A172 (cell line): Measurements from ENCODE around the gene NDUFS3. TPM values are rescaled to one million over a fixed set of nuclear protein-coding genes. Genes with fewer than 3 reads are reported as not detected.
"Not testable (repeated sequence)": the region's sequence is repeated elsewhere in the genome, so short reads cannot be mapped to it uniquely, and the experiment has no call there.

Source experiments
- DNase-seq: peaks from one replicate; pipeline ENCODE4 v3.0.0-alpha.2; 2015; ENCODE audit warnings: low spot score
- total RNA-seq: library from RNA; depleted of rRNA; stranded (reverse); fragments of >200 nt; shearing (Covaris generic); gene quantifications from 2 replicates; pipeline ENCODE4 v1.2.3, GENCODE V29; 2014; rRNA removed

NDUFS3 gene
- total RNA-seq: 152 and 165 TPM in 2 replicates

GRCh38 chr11:47578524-47579494, at the start of gene NDUFS3, which contains the start of gene KBTBD4:
TSS of gene NDUFS3 (plus strand) at chr11:47579074. CDS start at chr11:47579092, 18 bp downstream.
TSS of gene KBTBD4 (minus strand) at chr11:47578970. CDS start at chr11:47578951, 19 bp downstream.
- DNase-seq: peak; percentile 77

- no peak for DNase-seq
Measured at GRCh38 chr11:47529951-47530350, 48.9 kb upstream of the NDUFS3 start.

GRCh38 chr11:47530721-47531120, 48.2 kb upstream of the NDUFS3 start:
- DNase-seq: not testable (repeated sequence)

- no peak for DNase-seq
Measured at GRCh38 chr11:47531666-47532065, 47.2 kb upstream of the NDUFS3 start.

- DNase-seq: no peak
Measured at GRCh38 chr11:47532597-47533213, 46.2 kb upstream of the NDUFS3 start.

GRCh38 chr11:47533690-47534151, 45.2 kb upstream of the NDUFS3 start:
- DNase-seq: no peak

GRCh38 chr11:47534704-47535251, 44.1 kb upstream of the NDUFS3 start:
- no peak for DNase-seq

- DNase-seq: no peak
Measured at GRCh38 chr11:47536915-47537314, 42.0 kb upstream of the NDUFS3 start.

GRCh38 chr11:47538741-47539565, 39.9 kb upstream of the NDUFS3 start:
- DNase-seq: no peak

GRCh38 chr11:47539681-47540039, 39.2 kb upstream of the NDUFS3 start:
- DNase-seq: no peak

- DNase-seq: no peak
Measured at GRCh38 chr11:47541070-47541469, 37.8 kb upstream of the NDUFS3 start.

GRCh38 chr11:47545298-47545697, 33.6 kb upstream of the NDUFS3 start:
- no peak for DNase-seq

GRCh38 chr11:47546274-47546673, 32.6 kb upstream of the NDUFS3 start:
- not testable (repeated sequence) for DNase-seq

GRCh38 chr11:47550288-47551047, 28.4 kb upstream of the NDUFS3 start:
- no peak for DNase-seq

GRCh38 chr11:47551086-47551485, 27.8 kb upstream of the NDUFS3 start:
- DNase-seq: peak; percentile 36

GRCh38 chr11:47552056-47552565, 26.8 kb upstream of the NDUFS3 start:
- peak; percentile 32 for DNase-seq

- DNase-seq: peak; percentile 80
Measured at GRCh38 chr11:47552566-47553405, 26.1 kb upstream of the NDUFS3 start, which contains the start of gene CELF1. TSS of gene CELF1 (minus strand) at chr11:47553132. CDS start at chr11:47499523, 53,609 bp downstream.

- DNase-seq: no peak
Measured at GRCh38 chr11:47553406-47553743, 25.5 kb upstream of the NDUFS3 start.

- DNase-seq: not testable (repeated sequence)
Measured at GRCh38 chr11:47557004-47557403, 21.9 kb upstream of the NDUFS3 start.
